Neural crest cell (in vitro differentiated cells): ENCODE results near the gene MFSD1. TPM values are rescaled to one million over a fixed set of nuclear protein-coding genes. Genes with fewer than 3 reads are reported as not detected.

ENCODE experiments used
- DNase-seq: peaks from one replicate; pipeline ENCODE4 v3.0.0; 2021; ENCODE audit warnings: low read depth, mixed read lengths, low spot score
- H3K27ac Mint-ChIP-seq: one replicate; pipeline ENCODE4 v1.8.0; 2021; ENCODE audit warnings: mild to moderate bottlenecking, mixed read lengths; ENCODE audit not compliant: unreplicated experiment
- H3K27me3 Mint-ChIP-seq: 2 replicates; pipeline ENCODE4 v1.8.0; 2021; ENCODE audit warnings: low read depth, mild to moderate bottlenecking, mixed read lengths
- H3K36me3 Mint-ChIP-seq: 2 replicates; pipeline ENCODE4 v1.8.0; 2021; ENCODE audit warnings: low read depth, mild to moderate bottlenecking, mixed read lengths
- H3K4me1 Mint-ChIP-seq: 2 replicates; pipeline ENCODE4 v1.8.0; 2021; ENCODE audit warnings: mixed read lengths
- H3K4me3 Mint-ChIP-seq: one replicate; pipeline ENCODE4 v1.8.0; 2021; ENCODE audit warnings: mild to moderate bottlenecking, mixed read lengths
- H3K9me3 Mint-ChIP-seq: 2 replicates; pipeline ENCODE4 v1.8.0; 2021; ENCODE audit warnings: mixed read lengths
- CTCF ChIP-seq: fragments of 200-600 bp; sonication (generic); conservative IDR thresholded peaks from 2 replicates; pipeline ENCODE4 v1.5.0; 2021; ENCODE audit warnings: antibody characterized with exemption, mild to moderate bottlenecking
- total RNA-seq: library from RNA; stranded (reverse); gene quantifications from 2 replicates; pipeline ENCODE4 v1.2.1, GENCODE V29; 2021

Gene MFSD1
- total RNA-seq, 1 donor from 2014 or later: 16.9 TPM

- Mint-ChIP-seq H3K9me3 (peaks cover 2% of the 10 kb centered on the region), H3K4me3 (no peak overlapping the region), H3K36me3 (no peaks in the 10 kb centered on the region), H3K27me3 (no peaks in the 10 kb centered on the region), H3K27ac (no peak overlapping the region), H3K4me1 (peaks cover 9% of the 10 kb centered on the region)
- no peak for TF ChIP-seq CTCF
- no peak for DNase-seq
These were observed 28.7 kb upstream of the MFSD1 start for GRCh38 chr3:158773166-158773565.

- Mint-ChIP-seq H3K9me3 (peaks cover 2% of the 10 kb centered on the region), H3K4me1 (no peaks in the 10 kb centered on the region), H3K4me3 (no peak overlapping the region), H3K36me3 (no peaks in the 10 kb centered on the region), H3K27me3 (no peaks in the 10 kb centered on the region), H3K27ac (no peak overlapping the region)
- TF ChIP-seq CTCF: no peak
- no peak for DNase-seq
These were observed 27.7 kb upstream of the MFSD1 start for GRCh38 chr3:158773845-158774830.

GRCh38 chr3:158774965-158775364 is 26.9 kb upstream of the MFSD1 start:
- H3K27ac Mint-ChIP-seq: no peak overlapping the region
- H3K4me3 Mint-ChIP-seq: no peak overlapping the region
- no peak for DNase-seq
- no peaks in the 10 kb centered on the region for H3K4me1 Mint-ChIP-seq
- peaks cover 2% of the 10 kb centered on the region for H3K9me3 Mint-ChIP-seq
- no peak for TF ChIP-seq CTCF
- no peaks in the 10 kb centered on the region for H3K27me3 Mint-ChIP-seq
- H3K36me3 Mint-ChIP-seq: no peaks in the 10 kb centered on the region

GRCh38 chr3:158775426-158776410 is 26.1 kb upstream of the MFSD1 start:
- Mint-ChIP-seq H3K4me3 (no peak overlapping the region), H3K27me3 (no peaks in the 10 kb centered on the region), H3K4me1 (no peaks in the 10 kb centered on the region), H3K36me3 (no peaks in the 10 kb centered on the region), H3K9me3 (peaks cover 2% of the 10 kb centered on the region), H3K27ac (no peak overlapping the region)
- TF ChIP-seq CTCF: no peak
- DNase-seq: no peak

- Mint-ChIP-seq H3K4me1 (no peaks in the 10 kb centered on the region), H3K9me3 (peaks cover 2% of the 10 kb centered on the region), H3K4me3 (no peak overlapping the region), H3K27me3 (no peaks in the 10 kb centered on the region), H3K36me3 (no peaks in the 10 kb centered on the region), H3K27ac (no peak overlapping the region)
- DNase-seq: no peak
- no peak for TF ChIP-seq CTCF
These were observed 25.3 kb upstream of the MFSD1 start for GRCh38 chr3:158776531-158776930.
